Endometrium (tissue), 2 donors: ENCODE measurements around the gene VWA3B.
"Not testable (repeated sequence)": the region's sequence is repeated elsewhere in the genome, so short reads cannot be mapped to it uniquely, and the experiment has no call there.

ENCODE experiments used
- FAIRE-seq: peaks from 2 replicates; lab custom pipeline; 2012; peaks lifted over from hg19 to GRCh38; lab: Jason Lieb, UNC
- donor health status: control.
- donor health status: control.

Gene VWA3B

DNA sequence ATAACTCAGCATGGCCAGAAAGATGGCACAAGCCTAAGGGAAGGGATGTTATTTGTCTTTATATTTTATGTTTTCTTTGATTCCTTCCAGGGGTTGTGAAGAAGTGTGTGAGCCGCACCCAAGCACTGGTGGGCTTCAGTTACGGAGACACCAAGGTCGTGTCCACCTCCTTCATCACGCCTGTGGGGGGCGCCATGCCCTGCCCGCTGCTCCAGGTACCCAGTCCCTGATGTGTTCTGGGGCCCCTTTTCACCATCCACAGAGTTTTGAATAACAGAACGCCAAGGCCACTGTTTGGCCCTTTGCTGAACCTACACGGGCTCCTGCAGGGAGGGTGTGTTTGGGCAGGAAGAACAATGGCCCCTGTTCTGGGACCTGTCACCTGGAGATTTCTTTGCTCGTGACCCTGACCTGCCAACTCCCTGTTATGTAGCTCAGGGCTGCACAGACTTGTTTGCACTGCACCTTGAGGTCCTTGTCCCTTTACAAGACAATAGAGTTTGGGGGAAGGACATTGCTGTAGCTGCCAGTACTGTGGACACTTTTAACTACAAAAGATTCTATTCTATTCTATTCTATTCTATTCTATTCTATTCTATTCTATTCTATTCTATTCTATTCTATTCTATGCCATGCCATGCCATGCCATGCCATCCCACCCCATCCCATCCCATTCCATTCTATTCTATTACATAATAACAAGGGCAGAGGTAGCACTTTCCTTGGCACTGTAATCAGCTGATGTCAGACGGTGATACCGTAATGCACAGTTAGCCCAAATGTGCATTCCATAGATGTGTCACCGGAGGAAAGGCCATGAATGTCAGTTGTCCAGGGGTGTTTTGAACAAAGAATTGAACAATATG is 211.1 kb downstream of the VWA3B start:
- no peak for FAIRE-seq

DNA sequence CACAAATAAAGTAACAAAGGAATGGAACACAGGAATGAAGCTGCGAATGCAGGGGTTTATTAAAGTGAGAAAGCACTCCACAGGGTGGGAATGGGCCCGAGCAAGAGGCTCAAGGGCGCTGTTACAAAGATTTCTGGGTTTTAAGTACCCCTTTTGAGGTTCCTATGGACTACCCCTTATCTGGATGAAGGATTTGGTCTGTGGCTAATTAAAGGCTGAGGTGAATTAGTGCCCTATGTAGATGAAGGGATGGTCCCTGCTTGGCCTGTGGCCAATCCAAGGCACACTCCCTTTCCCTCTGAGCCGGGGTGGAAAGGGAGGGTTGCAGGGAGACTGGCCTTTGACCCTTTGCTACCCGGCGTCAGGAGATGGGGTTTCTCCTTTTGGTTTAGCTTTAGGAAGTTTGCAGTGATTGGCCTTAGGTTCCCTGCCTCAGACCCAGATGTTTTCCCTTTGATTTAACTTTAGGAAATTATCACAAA is 211.8 kb downstream of the VWA3B start:
- no peak for FAIRE-seq

DNA sequence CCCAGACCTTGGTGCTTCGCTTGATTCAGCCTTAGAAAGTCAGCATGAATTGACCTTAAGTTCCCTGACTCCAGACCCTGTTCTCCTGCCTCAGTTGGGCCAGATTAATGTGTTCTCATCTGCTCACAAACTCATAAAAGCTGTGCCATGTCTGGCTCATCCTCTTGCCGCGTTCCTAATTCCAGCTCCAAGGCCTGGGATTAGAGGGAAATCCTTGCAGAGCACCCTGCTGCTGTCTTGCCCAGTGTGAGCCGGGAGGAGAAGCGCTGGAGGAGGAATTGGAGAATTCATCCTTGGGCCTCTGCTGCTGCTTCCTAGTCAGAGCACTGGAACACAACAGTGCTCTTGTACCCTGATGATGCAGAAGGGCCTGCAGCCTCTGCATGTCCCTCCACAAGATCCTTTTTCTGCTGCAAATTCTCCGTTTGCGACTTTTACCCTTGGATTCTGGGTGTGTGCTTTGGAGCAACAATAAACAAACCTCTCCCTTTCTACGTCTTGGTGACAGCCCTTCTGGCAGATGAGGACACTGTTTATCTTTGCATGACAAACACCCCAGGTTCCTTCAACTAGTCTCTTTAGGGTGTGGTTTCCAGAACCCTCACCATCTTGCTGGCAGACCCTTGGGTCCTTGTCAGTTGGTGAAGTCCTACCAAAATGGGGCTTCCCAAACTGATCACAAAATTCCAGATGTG is 212.4 kb downstream of the VWA3B start:
- no peak for FAIRE-seq

DNA sequence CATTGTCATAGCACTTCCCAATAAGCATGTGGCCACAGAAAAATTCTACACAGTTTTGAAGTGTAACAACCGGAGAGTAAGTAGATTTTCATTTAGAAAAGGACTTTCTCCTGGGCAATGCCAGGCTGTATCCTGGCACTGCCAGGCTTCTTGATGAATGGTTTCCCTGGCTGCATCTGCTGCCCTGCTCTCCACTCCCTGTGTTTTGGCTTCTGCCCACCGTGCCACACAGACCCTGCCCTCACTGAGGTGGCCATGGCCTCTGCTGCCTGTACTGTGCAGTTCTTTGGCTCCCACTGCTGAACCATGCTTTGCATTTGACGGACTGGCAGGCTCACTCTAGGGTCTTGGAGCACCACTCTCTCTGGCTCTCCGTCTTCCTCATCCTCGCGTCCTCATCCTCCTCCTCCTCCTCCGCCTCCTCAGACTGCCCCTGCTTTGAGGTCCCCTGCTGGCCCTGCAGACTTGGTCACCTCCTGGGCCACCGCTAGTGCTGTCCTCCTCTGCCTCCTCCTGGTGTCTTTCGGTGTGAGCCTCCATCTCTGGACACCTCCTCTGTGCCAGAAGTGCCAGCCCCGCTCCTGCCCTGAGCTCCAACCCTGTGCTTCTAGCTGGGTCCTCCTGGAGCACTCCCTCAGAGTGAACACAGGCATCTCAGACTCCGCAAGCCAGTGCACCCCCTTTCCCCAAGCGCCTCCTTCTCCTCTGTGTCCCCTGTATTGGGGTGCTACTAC is 213.3 kb downstream of the VWA3B start:
- no peak for FAIRE-seq

DNA sequence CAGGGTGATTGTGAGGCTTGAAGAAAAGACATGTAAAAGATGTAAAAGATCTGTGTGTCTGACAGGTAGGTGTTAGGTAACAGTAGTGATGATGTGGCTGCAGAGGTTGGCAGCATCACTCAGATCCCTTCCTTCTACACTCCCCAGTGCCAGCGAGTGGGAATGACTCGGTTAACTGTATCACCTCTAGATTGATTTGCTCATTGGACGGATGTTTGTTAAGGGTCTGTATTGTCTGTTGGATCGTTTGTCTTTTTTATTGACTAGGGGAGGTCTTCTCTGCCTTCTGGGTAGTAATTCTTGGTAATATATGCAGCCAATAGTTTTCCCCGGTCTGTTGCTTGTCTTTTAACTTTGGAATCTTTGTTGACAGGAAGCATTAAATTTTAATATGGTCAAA is 214.5 kb downstream of the VWA3B start:
- FAIRE-seq, result no peak

DNA sequence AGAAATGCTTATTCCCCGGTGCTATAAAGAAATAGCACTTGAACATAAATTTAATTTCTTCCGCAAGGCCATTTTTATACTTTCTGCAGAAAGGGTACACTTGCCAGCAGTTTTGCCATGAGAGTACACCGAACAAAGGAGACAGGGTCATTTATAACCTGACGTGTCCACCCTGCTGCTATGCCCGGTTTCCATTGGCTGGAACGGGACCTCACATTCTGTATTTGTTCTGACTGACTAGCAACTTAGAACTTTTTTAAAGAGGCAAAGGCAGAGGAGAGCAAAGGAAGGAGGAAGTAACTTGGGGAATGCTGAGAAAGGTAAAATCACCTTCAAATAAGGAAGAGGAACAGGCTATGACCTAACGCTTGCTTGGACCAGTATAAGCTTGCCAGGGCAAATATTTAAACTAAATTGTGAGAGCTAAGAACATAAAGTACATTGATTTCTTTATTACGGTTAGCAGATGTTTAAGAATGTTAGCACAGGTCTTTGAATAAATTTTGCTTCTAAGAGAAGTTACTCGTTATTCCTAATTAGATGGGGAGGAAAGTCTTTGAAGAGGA is 220.2 kb downstream of the VWA3B start:
- FAIRE-seq, result not testable (repeated sequence)

DNA sequence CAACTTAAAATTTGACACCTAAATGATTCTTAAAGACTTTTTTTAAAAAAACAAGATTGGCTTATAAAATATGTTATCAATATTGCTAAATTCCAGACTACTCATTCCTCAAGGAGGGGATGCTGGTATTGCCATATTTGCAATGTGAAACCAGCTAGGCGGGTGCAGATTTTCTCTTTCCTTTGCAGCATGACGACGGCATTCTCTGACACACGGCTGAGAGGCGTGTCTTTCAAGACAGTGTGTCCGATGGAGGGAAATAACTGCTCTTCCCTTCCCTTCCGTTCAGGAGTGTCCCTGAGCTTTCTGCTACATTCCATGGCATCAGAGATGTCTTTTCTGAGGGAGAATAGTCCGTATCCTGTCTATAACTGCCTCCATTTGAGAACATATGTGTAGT is 221.1 kb downstream of the VWA3B start:
- FAIRE-seq, result no peak

DNA sequence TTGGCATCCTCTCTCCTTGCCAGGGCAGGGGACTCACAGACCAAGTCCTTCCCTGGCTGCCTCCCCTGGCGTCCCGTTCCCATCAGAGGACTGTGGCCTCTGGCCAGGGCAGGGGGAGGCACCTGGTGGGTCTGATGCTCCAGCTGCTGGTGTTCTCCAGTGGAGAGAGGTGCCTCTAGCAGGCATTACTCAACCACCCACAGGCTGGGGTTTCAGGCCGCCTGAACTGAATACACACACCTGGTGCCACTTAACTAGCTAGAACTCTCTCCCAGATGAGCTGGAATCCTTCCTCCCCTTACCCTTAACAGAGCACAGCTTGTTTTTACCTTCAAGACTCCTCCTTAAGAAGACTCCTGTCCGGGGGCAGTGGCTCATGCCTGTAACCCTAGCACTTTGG is 221.6 kb downstream of the VWA3B start:
- FAIRE-seq, result no peak

DNA sequence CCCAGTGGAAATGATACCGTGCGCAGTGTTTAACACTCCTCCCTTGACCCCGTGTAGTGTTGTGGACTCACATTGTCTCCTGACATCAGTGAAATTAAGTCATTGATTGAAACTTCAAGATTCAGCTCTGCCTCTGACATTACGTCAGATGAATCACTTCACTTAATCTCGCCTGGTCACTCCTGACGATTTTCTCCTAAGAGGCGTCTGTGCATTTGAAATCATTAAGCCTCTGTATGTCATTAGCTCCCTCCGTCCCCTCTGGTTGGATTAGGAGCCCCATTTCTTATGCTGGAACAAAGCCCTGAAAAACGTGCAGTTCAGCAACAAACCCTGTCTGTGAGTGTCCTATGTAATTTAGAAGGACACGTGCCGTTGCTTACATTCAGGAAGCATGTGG is 222.6 kb downstream of the VWA3B start:
- no peak for FAIRE-seq

DNA sequence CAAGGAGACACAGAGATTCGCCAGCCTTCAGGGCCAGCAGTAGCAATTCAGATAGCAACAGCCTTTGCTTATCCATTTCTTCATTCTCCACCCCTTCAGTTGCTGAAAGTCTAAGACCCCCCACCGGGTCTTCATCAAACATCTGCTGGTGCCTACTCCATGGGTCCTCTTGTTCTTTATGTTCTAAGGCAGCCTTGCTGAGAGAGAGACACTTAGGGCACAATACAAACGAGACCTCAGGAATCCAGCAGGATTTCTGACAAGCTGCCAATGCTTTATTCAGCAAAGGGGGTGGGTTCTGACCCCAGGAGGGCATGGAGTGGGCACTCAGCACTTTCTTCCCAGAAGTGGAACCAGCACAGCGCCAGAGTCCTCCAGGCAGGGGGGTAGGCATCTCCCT is 223.0 kb downstream of the VWA3B start:
- FAIRE-seq, result no peak

DNA sequence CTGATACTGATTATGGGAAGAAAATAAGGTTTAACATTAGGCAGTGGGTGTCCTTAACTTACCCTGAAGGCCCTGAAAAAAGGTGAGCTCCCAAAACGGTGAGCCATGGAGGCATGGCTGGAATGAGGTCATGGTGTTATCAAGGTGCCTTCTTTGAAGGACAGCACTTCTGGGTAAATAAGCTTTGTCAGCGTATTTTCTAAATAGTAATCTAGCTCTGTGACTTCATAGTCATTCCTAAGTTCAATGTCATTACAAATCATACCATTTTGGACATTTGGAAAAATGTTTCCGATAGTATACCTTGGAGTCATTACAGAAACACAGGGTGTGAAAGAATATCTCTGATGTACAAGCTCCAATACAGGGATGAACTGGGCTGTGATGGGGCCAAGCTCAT is 224.1 kb downstream of the VWA3B start:
- FAIRE-seq, result no peak

DNA sequence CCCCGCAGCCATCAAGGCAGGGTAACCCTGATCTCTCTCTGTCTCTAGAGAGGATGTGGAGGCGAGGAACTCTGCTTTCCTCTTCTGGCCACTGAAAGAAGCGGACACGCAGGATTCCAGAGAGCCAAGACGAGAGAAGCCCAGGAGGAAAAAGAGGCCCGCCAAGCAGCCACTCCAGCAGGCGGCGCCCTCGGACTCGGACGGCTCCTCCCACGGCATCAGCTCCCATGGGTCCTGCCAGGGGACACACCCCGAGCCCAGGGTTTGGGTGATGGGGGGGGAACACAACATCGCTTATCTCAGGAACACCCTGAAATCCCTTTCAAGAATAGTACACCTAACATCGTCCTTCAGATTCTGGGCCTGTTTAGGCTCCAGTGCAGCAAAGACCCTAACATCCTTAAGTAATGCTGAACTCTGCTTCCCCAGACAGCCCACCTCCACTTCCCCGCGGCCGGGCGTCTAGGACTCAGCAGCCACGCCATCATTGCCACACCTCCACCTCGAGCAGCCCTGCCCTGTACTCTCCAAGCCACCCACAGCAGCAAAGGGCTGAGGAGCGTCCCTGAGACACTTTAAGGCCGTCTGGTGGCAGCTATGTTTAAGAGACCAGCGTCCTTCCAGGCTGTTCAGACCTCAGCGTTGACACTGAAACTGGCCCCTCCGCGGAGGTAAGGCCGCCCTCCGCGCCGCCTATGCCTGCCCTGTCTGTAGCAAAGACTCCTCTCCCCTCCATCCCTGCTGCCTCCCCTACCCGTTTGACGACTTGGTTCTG is 225.0 kb downstream of the VWA3B start:
- FAIRE-seq, result no peak

DNA sequence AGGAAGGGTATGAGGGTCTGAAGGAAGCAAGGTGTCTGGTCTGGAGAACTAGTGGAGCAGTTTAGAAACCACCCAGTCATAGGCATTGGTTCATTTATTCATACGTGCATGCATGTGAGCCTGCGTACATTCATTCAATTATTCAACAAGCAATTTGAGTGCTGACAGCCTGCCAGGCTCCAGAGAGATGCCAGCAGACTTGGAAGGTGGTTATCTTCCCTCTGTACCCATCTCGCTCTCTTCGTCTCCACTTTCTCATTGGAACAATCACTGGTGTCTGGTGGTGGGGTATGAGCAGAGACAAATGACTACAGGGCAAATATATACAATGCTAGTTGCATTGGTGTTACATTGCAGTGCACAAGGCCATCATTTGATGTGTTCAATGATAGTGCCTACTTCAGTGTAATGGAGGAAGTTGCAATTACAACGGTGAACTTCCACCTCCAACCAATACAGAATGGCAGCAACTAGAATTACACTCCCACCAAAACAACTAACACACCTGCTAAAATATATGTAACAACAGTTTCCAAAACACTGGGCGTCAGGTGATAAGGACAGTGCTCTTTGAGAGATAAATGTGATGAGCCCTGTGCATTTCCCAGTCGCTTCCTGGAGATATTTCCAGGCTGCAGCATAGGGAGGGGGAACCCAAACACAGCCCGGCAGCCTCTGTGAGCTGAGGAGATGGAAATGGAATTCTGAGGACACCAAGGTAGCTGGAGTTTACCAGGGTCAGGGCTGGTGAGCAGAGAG is 226.7 kb downstream of the VWA3B start:
- no peak for FAIRE-seq

DNA sequence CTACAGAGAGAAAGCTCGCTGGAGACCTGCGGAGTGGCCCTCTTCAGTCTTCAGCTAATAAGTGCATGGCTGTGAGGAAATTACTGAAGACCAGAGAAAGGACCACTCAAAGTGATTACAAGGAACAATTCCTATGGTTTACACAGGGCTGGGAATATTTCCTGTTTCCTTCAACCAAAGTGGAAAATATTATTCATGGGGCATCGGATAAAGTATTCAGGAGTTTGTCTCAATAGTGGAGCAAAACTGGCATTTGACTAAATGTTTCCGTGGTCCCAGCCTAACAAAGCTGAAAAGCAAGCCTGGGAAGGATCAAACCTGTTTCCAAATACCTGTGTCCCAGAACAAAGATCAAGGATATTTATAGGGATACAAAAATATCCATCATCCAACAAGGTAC is 227.3 kb downstream of the VWA3B start:
- FAIRE-seq, result no peak

DNA sequence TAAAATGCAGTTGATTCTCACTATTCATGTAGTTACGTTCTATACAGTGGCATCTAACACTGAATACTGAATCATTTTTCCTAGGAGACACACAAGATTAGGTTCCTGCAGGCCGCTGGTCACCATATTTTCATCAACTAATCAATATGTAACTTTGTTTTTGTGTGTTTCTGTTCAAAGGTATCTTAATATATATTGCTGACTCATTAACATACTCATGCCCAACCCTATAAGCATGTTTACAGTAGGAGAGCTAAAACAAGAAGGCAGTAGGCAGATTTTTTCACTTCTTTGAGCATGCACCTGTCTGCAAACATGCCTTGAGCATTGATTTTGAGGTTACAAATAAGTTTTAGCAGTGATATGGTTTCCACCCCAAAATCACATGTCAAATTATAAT is 229.0 kb downstream of the VWA3B start:
- FAIRE-seq, result no peak

DNA sequence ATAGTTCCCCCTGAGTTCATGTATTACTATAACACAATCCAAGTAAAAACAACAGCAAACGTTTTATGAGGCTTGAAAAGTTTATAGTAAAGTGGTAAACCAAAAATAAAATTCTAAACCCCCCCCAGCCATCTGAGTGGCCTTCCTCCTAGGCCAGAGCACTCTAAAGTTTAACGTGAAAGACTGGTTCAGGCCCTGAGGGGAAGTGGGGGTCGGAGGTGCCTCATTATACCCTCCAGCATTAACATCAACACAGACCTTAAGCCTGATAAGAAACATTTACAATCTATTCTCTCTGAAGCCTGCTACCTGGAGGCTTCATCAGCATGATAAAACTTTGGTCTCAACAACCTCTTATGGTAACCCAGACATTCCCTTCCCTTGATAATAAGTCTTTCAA is 230.2 kb downstream of the VWA3B start:
- FAIRE-seq, result no peak

DNA sequence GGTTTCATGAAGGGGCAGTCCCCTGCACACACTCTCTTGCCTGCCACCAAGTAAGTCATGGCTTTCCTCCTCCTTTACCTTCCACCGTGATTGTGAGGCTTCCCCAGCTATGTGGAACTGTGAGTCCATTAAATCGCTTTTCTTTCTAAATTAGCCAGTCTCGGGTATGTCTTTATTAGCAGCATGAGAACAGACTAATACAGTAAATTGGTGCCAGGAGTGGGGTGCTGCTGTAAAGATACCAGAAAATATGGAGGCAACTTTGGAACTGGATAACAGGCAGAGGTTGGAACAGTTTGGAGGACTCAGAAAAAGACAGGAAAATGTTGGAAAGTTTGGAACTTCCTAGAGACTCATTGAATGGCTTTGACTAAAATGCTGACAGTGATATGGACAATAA is 233.2 kb downstream of the VWA3B start:
- FAIRE-seq, result not testable (repeated sequence)

DNA sequence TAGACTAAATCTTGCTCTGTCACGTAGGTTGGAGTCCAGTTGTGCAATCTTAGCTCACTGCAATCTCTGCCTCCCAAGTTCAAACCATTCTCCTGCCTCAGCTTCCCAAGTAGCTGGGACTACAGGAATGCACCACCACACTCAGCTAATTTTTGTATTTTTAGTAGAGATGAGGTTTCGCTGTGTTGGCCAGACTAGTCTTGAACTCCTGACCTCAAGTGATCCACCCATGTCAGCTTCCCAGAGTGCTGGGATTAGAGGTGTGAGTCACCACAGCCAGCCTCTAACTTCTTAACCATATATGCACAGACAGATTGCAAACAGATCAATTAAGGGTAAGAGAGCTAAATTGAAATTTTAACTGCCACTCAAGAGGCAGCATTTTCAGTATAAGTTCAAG is 237.2 kb downstream of the VWA3B start:
- FAIRE-seq, result no peak

DNA sequence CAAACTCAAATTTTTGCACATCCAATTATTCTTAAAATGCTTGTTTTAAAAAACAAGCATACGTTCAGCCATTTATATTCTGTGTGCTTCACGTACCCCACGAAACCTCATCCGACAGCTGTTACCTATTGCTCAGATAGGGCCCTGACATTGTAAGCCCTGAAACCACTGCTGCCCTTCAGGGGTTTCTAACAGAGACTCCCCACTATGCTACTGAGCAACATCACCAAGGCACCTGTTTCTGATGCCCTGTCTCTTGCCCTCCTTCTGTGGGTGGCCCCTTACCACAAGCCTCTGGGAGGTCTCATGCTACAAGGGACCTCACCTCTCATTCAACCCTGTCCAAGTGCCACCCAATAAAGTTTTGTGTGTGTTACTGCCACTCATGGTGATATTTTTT is 240.8 kb downstream of the VWA3B start:
- FAIRE-seq, result no peak

DNA sequence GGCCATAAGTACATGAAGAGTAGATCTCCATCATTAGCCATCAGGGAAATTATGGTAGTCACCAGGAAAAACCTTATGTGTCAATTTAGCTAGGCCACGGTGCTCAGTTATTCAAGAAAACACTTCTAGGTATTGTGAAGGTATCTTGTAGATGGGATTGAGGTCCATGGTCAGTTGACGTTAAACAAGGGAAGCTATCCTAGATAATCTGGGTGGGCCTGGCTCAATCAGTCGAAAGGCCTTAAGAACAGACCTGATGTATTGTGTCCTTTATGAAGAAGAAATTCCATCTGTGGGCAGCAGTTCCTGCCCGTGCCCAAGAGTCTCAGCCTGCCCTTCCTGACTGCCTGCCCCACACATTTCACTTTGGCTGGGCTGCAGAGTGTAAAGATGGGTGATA is 242.6 kb downstream of the VWA3B start:
- no peak for FAIRE-seq

DNA sequence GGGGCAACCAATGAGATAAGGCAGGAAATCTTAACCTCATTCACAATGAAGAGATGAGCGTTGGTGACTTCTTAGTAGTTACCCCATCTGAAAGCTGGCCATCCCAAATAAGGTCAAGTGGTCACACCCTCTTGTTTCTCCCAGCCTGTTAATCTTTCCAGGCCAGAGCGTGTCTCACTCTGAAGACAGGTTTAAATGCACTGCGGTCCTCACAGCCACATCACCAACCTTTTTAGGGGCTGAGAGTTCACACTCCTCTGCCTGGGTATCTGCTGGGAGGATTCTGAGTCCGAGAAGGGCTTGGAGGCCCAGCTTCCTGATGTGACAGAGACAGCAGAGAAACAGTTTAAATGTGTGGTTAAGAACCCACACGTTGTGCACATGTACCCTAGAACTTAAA is 246.0 kb downstream of the VWA3B start:
- FAIRE-seq, result no peak
